Stimulated activated CD4-positive, alpha-beta T cell treated with anti-CD3 and anti-CD28 coated beads, Interleukin-1b, Interleukin-23, amount 100 ng/mL, for 24 hours (primary cell): ENCODE results near the gene EPGN.

Experiments used
- DNase-seq, 4 experiments: peaks; one replicate each; pipeline ENCODE4 v3.0.0-alpha.2; 2020; ENCODE audit warnings: low read depth in 4 of 4, low spot score in 1 of 4

Gene EPGN

GRCh38 chr4:74309223-74309622, 953 bp downstream of the EPGN start:
- no peak for DNase-seq

- DNase-seq: no peak
Observed at GRCh38 chr4:74311696-74312313, 3.5 kb downstream of the EPGN start.

- no peak for DNase-seq
Observed at GRCh38 chr4:74314329-74314728, 6.1 kb downstream of the EPGN start.

- DNase-seq: no peak
Observed at GRCh38 chr4:74314944-74315343, 6.7 kb downstream of the EPGN start.

GRCh38 chr4:74315376-74315775, 7.1 kb downstream of the EPGN start:
- no peak for DNase-seq

GRCh38 chr4:74316397-74316796, 8.1 kb downstream of the EPGN start:
- DNase-seq: no peak

- no peak for DNase-seq
Observed at GRCh38 chr4:74317616-74318246, 9.5 kb downstream of the EPGN start.

- DNase-seq: no peak
Observed at GRCh38 chr4:74318276-74318675, 10.0 kb downstream of the EPGN start.

GRCh38 chr4:74319470-74319869, 11.2 kb downstream of the EPGN start:
- DNase-seq: no peak

- no peak for DNase-seq
Observed at GRCh38 chr4:74320559-74321118, 12.4 kb downstream of the EPGN start.

- no peak for DNase-seq
Observed at GRCh38 chr4:74322301-74322700, 14.0 kb downstream of the EPGN start.

- no peak for DNase-seq
Observed at GRCh38 chr4:74323663-74324062, 15.4 kb downstream of the EPGN start.

- no peak for DNase-seq
Observed at GRCh38 chr4:74324262-74324661, 16.0 kb downstream of the EPGN start.

GRCh38 chr4:74325886-74326285, 17.6 kb downstream of the EPGN start:
- no peak for DNase-seq

- no peak for DNase-seq
Observed at GRCh38 chr4:74327762-74328161, 19.5 kb downstream of the EPGN start.

- no peak for DNase-seq
Observed at GRCh38 chr4:74328501-74328900, 20.2 kb downstream of the EPGN start.

- DNase-seq: no peak
Observed at GRCh38 chr4:74329307-74329706, 21.0 kb downstream of the EPGN start.

GRCh38 chr4:74330295-74330750, 22.1 kb downstream of the EPGN start:
- DNase-seq: no peak

GRCh38 chr4:74331252-74331651, 23.0 kb downstream of the EPGN start:
- no peak for DNase-seq

- no peak for DNase-seq
Observed at GRCh38 chr4:74331944-74332343, 23.7 kb downstream of the EPGN start.

GRCh38 chr4:74334636-74335035, 26.4 kb downstream of the EPGN start:
- no peak for DNase-seq

- no peak for DNase-seq
Observed at GRCh38 chr4:74335341-74336021, 27.2 kb downstream of the EPGN start.
